H1 (cell line): ENCODE measurements around the gene FAM83F. TPM values are rescaled to one million over a fixed set of nuclear protein-coding genes. Genes with fewer than 3 reads are reported as not detected.

ENCODE experiments used
- CTCF ChIA-PET: fragments of 300-600 bp; sonication (Branson Sonifier 250); formaldehyde crosslinking; loops from one replicate; lab custom pipeline; 2021; ENCODE audit not compliant: partially characterized antibody; lab: Charles Lee
- POLR2A ChIA-PET: fragments of 300-600 bp; sonication (Branson Sonifier 250); formaldehyde crosslinking; loops from one replicate; lab custom pipeline; 2021; ENCODE audit warnings: inconsistent platforms; ENCODE audit not compliant: partially characterized antibody; lab: Charles Lee
- DNase-seq, 2 experiments: peaks; one replicate each; pipeline versions ENCODE4 v3.0.0 to v3.0.0-alpha.2; 2010 to 2022; ENCODE audit warnings: low spot score in 2 of 2, low read depth in 1 of 2, mixed read lengths in 1 of 2
- FAIRE-seq: peaks from 2 replicates; lab custom pipeline; 2011; peaks lifted over from hg19 to GRCh38; lab: Jason Lieb, UNC
- H2AFZ ChIP-seq: 2 replicates; pipeline ENCODE4 v1.8.1; 2012; ENCODE audit warnings: low read length, inconsistent platforms
- H2AK5ac ChIP-seq: 2 replicates; pipeline ENCODE4 v1.6.1; 2013; ENCODE audit warnings: low read depth, low read length
- H2BK120ac ChIP-seq: replicated peaks from 2 replicates; pipeline ENCODE3; 2013; ENCODE audit warnings: low read depth, low read length, inconsistent platforms
- H2BK12ac ChIP-seq: 2 replicates; pipeline ENCODE4 v1.6.1; 2013; ENCODE audit warnings: low read depth, low read length
- H2BK15ac ChIP-seq: 2 replicates; pipeline ENCODE4 v1.6.1; 2013; ENCODE audit warnings: low read length
- H2BK20ac ChIP-seq: 2 replicates; pipeline ENCODE4 v1.6.1; 2013; ENCODE audit warnings: low read length
- H2BK5ac ChIP-seq: 2 replicates; pipeline ENCODE4 v1.6.1; 2013; ENCODE audit warnings: low read depth, low read length
- H3K14ac ChIP-seq: 2 replicates; pipeline ENCODE4 v1.6.1; 2013; ENCODE audit warnings: inconsistent platforms; ENCODE audit not compliant: insufficient read length
- H3K18ac ChIP-seq: 2 replicates; pipeline ENCODE4 v1.6.1; 2013; ENCODE audit warnings: low read length; ENCODE audit errors: extremely low read depth
- H3K23ac ChIP-seq: 2 replicates; pipeline ENCODE4 v1.6.1; 2013; ENCODE audit warnings: inconsistent platforms; ENCODE audit not compliant: insufficient read length
- H3K23me2 ChIP-seq: 2 replicates; pipeline ENCODE4 v1.6.1; 2013; ENCODE audit warnings: low read depth, low read length
- H3K27ac ChIP-seq: 2 replicates; pipeline ENCODE4 v1.6.1; 2011; ENCODE audit warnings: low read depth, low read length, inconsistent platforms
- H3K27me3 ChIP-seq, 4 experiments: replicated peaks in 1 of 4; 1 replicate in 1 of 4; 2 replicates in 3 of 4; pipeline versions ENCODE4 v1.6.1 to v1.8.1; 2011 to 2013; ENCODE audit warnings: low read length in 3 of 4, mild to moderate bottlenecking in 3 of 4, inconsistent platforms in 2 of 4, mixed read lengths in 2 of 4, moderate library complexity in 1 of 4; ENCODE audit not compliant: control insufficient read depth in 3 of 4, insufficient read depth in 3 of 4; ENCODE audit errors: extremely low read depth in 1 of 4
- H3K36me3 ChIP-seq, 4 experiments: 2 replicates each; pipeline versions ENCODE4 v1.6.1 to v1.8.1; 2011 to 2013; ENCODE audit warnings: mild to moderate bottlenecking in 4 of 4, low read length in 3 of 4, moderate library complexity in 2 of 4, control low read depth in 1 of 4, inconsistent platforms in 1 of 4; ENCODE audit not compliant: insufficient read depth in 4 of 4, control insufficient read depth in 2 of 4
- H3K4ac ChIP-seq: replicated peaks from 2 replicates; pipeline ENCODE3; 2013; ENCODE audit warnings: low read length, low read depth, mixed read lengths, inconsistent platforms; ENCODE audit not compliant: insufficient read length
- H3K4me1 ChIP-seq, 4 experiments: replicated peaks in 1 of 4; 1 replicate in 1 of 4; 2 replicates in 3 of 4; pipeline versions ENCODE4 v1.6.1 to v1.8.1; 2011 to 2013; ENCODE audit warnings: low read length in 3 of 4, inconsistent platforms in 2 of 4, mixed read lengths in 1 of 4; ENCODE audit not compliant: insufficient read depth in 4 of 4, control insufficient read depth in 3 of 4
- H3K4me2 ChIP-seq, 2 experiments: 2 replicates each; pipeline versions ENCODE4 v1.6.1 to v1.8.1; 2011 to 2013; ENCODE audit warnings: low read depth in 2 of 2, low read length in 2 of 2, control low read depth in 1 of 2, inconsistent platforms in 1 of 2, mild to moderate bottlenecking in 1 of 2; ENCODE audit not compliant: insufficient read depth in 1 of 2
- H3K4me3 ChIP-seq, 4 experiments: fragments of 200-600, 300-600 bp in 1 of 4; sonication (generic), shearing (Covaris generic), sonication (Bioruptor Twin) in 1 of 4; 2 replicates each; pipeline versions ENCODE4 v1.5.1 to v1.8.1; 2011 to 2016; ENCODE audit warnings: low read length in 4 of 4, low read depth in 3 of 4, control low read depth in 2 of 4, inconsistent platforms in 2 of 4, mild to moderate bottlenecking in 2 of 4, mixed read lengths in 1 of 4, moderate library complexity in 1 of 4; ENCODE audit not compliant: insufficient read depth in 2 of 4; ENCODE audit errors: extremely low read depth in 1 of 4
- H3K56ac ChIP-seq: replicated peaks from 2 replicates; pipeline ENCODE3; 2013; ENCODE audit warnings: low read depth, mild to moderate bottlenecking, mixed read lengths, low read length, inconsistent platforms; ENCODE audit not compliant: insufficient read length
- H3K79me1 ChIP-seq: 2 replicates; pipeline ENCODE4 v1.6.1; 2013; ENCODE audit warnings: low read depth, low read length, control low read depth
- H3K79me2 ChIP-seq, 2 experiments: 2 replicates each; pipeline versions ENCODE4 v1.6.1 to v1.8.1; 2012 to 2013; ENCODE audit warnings: low read length in 2 of 2, mild to moderate bottlenecking in 2 of 2, inconsistent platforms in 1 of 2; ENCODE audit not compliant: insufficient read depth in 2 of 2, control insufficient read depth in 1 of 2
- H3K9ac ChIP-seq, 4 experiments: replicated peaks in 1 of 4; 1 replicate in 1 of 4; 2 replicates in 3 of 4; pipeline versions ENCODE4 v1.6.1 to v1.8.1; 2011 to 2013; ENCODE audit warnings: low read depth in 3 of 4, low read length in 3 of 4, control low read depth in 2 of 4, mild to moderate bottlenecking in 2 of 4, moderate library complexity in 2 of 4, inconsistent platforms in 1 of 4; ENCODE audit errors: extremely low read depth in 1 of 4
- H3K9me3 ChIP-seq, 2 experiments: 2 replicates each; pipeline versions ENCODE4 v1.6.1 to v1.8.1; 2012 to 2013; ENCODE audit warnings: mild to moderate bottlenecking in 2 of 2, moderate library complexity in 2 of 2, control low read depth in 1 of 2, inconsistent platforms in 1 of 2, low read depth in 1 of 2, low read length in 1 of 2, mixed read lengths in 1 of 2; ENCODE audit not compliant: insufficient read depth in 2 of 2
- H4K20me1 ChIP-seq, 2 experiments: replicated peaks in 1 of 2; 2 replicates each; pipeline versions ENCODE3 to v1.8.1; 2011 to 2013; ENCODE audit warnings: inconsistent platforms in 2 of 2, low read length in 2 of 2, mild to moderate bottlenecking in 1 of 2; ENCODE audit not compliant: insufficient read depth in 2 of 2, control insufficient read depth in 1 of 2
- H4K5ac ChIP-seq: 2 replicates; pipeline ENCODE4 v1.6.1; 2013; ENCODE audit warnings: low read length, low read depth, mixed read lengths, inconsistent platforms; ENCODE audit not compliant: insufficient read length
- H4K8ac ChIP-seq: 2 replicates; pipeline ENCODE4 v1.8.0; 2013; ENCODE audit warnings: mild to moderate bottlenecking, moderate library complexity, low read length, inconsistent platforms; ENCODE audit not compliant: insufficient read depth; ENCODE audit errors: extremely low read depth
- H4K91ac ChIP-seq: replicated peaks from 2 replicates; pipeline ENCODE3; 2013; ENCODE audit warnings: low read length, mixed read lengths, inconsistent platforms; ENCODE audit not compliant: insufficient read length
- TBP ChIP-seq: IDR thresholded peaks from 2 replicates; pipeline ENCODE4 v1.6.1; 2011; ENCODE audit warnings: low read depth, low read length, improper control_type of control experiment
- WGBS, 2 experiments: shearing (Covaris generic) in 1 of 2; methylation state at CpG; one replicate each; pipeline versions ENCODE4 v1.1.6 to v1.1.7; 2013 to 2015; ENCODE audit warnings: low lambda C conversion rate in 2 of 2, mixed read lengths in 2 of 2, inconsistent platforms in 1 of 2, low coverage in 1 of 2, missing lambda C conversion rate in 1 of 2; ENCODE audit not compliant: insufficient replicate concordance in 2 of 2, insufficient coverage in 1 of 2, insufficient read length in 1 of 2; ENCODE audit errors: extremely low coverage in 1 of 2, missing lambda C conversion rate in 1 of 2; 5-methylcytosine and 5-hydroxymethylcytosine counted together
- polyA plus RNA-seq, 7 experiments: library from polyadenylated mRNA; depleted of rRNA in 3 of 7; stranded (reverse) in 5 of 7; unstranded in 2 of 7; fragments of >200 nt in 5 of 7; fragments of 200-250 nt in 2 of 7; gene quantifications; 1 replicate in 5 of 7; 2 replicates in 1 of 7; 4 replicates in 1 of 7; pipeline versions ENCODE4 v1.2.1 to v1.2.3, GENCODE V29; 2011 to 2013; ENCODE audit warnings: missing spikeins in 2 of 7, mixed read lengths in 2 of 7
- total RNA-seq: library from RNA; stranded (reverse); fragmentation: NEBNext Ultra II Directional; extraction: Animal tissue kit (Norgen Biotek cat#: 25700); gene quantifications from 2 replicates; pipeline ENCODE4 v1.2.1, GENCODE V29; 2021

FAM83F gene
- total and polyA plus RNA-seq, 2 of the 8 experiments (the other 6 are each of a cell fraction or from before 2014, with no cell fraction given): 8.6 to 18.9 TPM

- Histone ChIP-seq H3K9me3 (no peaks in the 10 kb centered on the region), H4K8ac (no peak overlapping the region), H3K27me3 (peaks cover 0 to 19% (median 13%) of the 10 kb centered on the region in 4 experiments; a peak in 6 of 7 replicates), H3K27ac (no peak overlapping the region), H3K79me1 (peaks cover 6% of the 10 kb centered on the region; the same call in 1 of the 2 replicates), H3K18ac (no peak overlapping the region), H2BK5ac (no peak overlapping the region), H3K9ac (no peak overlapping the region), H2BK12ac (no peak overlapping the region), H3K4me2 (peak overlapping the region; percentile 80 to 92; a peak in 3 of 4 replicates), H4K5ac (no peak overlapping the region), H3K23ac (no peak overlapping the region), H3K4ac (no peak overlapping the region), H2AFZ (no peak overlapping the region), H4K91ac (no peak overlapping the region), H3K4me3 (peak overlapping the region in 1 of 4 experiments; percentile 73; a peak in 1 of 8 replicates), H2AK5ac (no peak overlapping the region), H2BK120ac (no peak overlapping the region), H3K4me1 (peaks cover 24 to 48% (median 38%) of the 10 kb centered on the region in 4 experiments), H3K36me3 (no peaks in the 10 kb centered on the region), H3K56ac (no peak overlapping the region), H3K23me2 (peaks cover 8% of the 10 kb centered on the region; the same call in 1 of the 2 replicates), H3K14ac (no peak overlapping the region), H3K79me2 (peaks cover 0 to 46% of the 10 kb centered on the region in 2 experiments; a peak in 3 of 4 replicates), H2BK15ac (no peak overlapping the region), H2BK20ac (no peak overlapping the region), H4K20me1 (peaks cover 0 to 3% of the 10 kb centered on the region in 2 experiments)
- DNase-seq (no peak), FAIRE-seq (no peak)
- CTCF ChIA-PET: interaction anchor here (0.9 to 7.0 kb wide), 6 partner anchors 12 to 64 kb away, joined by 3 to 35 read pairs (median 7); no protein-coding TSS in a partner anchor
- TF ChIP-seq TBP: no peak
- POLR2A ChIA-PET: interaction anchor here (0.6 to 6.5 kb wide), 11 partner anchors 10 to 81 kb away, joined by 3 to 44 read pairs (median 4); no protein-coding TSS in a partner anchor
- 95% methylated on average over 3 of the region's 3 CpGs; no CpG with 5 or more reads in 1 of the 2 experiments for WGBS, 2 experiments
Observed at GRCh38 chr22:39996732-39997131, 2.0 kb downstream of the FAM83F start.
